CD4-positive, alpha-beta T cell treated with Interleukin-2 at 100 ng/mL for 4 hours (primary cell): ENCODE results near the gene EMX1.

Source experiments
- DNase-seq: peaks from one replicate; pipeline ENCODE4 v3.0.0-alpha.2; 2020; ENCODE audit warnings: low spot score

EMX1 gene

DNA sequence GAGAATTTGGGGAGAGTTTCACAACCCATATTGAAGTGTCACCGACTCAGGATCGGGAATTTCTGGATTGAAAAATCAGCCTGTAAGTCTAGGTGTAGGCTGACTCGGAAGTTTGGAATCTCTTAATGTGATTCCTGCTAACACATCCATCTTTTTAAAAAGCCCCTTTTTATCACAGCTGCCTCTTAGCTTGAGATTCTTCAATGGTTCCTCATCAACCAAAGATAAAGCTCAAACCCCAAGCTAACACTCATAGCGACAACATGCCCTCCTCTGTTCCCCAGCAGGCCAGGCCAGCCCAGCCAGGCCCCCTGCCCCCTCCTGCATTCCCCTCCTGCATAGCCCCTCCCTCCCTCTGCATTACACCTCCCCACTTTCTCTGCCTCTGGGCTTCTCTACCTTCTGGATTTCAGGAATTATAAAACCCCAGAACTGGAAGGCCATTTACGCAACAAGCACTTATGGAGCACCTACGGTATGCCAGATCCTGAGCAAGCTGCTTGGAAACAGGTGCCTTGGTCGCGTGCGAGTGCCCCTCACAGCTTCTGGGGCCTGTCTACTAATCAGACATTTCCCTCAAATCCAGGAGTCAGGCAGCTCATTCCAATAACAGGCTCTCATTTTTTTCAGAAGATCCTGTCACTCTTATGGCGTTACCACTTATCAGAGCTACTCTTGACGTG lies 63.4 kb downstream of the EMX1 start:
- DNase-seq, result no peak

DNA sequence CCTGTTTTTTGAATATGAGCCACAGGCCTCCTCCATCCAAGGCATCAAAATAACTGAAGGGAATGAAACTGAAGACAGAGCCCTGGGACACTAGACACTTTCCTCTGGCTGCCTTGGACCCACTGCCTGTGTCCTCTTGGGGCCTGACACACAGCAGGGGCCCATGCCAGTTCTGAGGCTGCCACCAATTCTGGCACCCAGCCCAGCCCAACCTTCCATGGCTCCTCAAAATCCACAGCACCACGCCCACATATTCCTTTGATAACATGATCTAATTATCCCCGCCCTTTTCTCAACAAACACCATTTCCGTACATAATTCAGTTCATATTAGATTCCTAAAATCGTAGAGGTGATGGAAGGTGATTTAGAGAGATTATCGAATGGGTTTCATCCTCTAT lies 64.2 kb downstream of the EMX1 start:
- no peak for DNase-seq

DNA sequence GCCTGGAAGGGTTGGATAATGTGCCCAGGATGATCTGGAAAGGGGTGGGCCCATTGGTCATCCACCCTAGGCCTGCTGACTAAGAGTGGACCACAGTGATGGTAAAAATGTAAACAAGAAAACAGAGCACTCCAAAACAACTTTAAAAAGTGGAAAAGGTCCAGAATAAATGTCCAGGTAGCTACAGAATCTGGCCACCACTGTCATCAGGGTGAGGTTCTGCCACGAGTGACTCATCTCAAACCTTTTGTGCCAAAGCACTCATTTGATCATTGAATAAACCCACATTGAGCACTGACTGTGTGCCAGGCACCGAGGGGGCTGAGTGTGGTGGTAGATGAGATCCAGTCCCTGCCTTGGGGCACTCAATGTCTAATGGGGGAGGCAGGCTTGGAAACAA lies 64.9 kb downstream of the EMX1 start:
- no peak for DNase-seq

DNA sequence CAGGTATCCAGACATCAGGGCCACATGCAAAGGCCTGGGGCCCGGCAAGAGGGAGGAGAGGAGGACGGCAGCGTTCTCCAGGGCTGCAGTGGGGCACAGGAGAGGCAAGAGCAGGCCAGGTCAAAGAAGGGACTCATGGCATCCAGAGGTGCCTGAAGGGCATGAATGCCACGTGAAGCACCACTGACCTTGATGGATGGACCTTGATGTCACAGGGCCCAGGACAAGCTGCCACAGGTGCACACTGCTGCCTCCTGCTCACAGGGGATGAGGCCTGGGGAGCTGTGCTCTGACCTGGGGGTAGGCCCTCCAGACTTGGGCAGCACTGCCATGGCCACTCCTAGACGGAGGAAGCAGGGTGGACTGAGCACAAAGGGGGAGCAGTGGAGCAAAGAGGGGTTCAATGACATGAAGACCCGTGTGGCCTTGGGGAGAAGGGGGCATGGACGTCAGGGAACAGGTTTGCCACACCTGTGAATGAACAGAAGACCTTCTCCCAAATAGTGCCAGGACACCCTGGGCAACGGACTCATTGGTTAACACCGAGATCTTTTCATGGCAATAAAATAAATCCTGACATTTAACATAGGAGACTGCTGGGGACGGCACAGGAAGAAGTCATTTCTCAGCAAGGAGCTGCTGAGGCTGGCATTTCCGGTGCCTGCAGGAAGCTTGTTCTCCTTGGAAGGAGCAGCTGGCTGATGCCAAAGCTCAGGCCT lies 65.6 kb downstream of the EMX1 start:
- DNase-seq, result no peak

GRCh38 chr2:72983500-72984161 lies 66.3 kb downstream of the EMX1 start:
- DNase-seq, result no peak

DNA sequence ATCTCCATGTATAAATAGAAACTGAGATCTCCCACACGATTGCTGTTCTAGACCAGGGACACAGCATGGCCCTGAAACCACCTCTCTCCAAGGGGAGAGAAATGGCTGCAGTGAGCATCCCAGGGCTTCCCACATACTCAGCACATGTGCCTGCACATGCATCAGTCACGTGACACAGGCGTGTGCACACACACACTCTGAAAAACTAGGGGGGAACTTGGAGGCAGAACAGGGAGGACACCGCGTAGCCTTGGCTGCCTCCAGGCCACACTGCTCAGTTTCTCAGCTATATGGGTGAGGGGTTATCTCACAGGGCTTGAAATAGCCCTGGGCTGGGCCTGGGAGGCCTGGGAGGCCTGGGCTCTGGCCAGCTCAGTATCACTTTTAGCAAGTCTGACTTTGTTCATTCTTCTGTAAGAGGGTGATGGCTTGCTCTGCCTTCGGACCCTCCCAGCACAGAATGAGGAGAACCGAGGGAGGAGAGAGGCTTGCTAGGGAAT lies 66.9 kb downstream of the EMX1 start:
- DNase-seq, result no peak
